Ishikawa (cell line): ENCODE results near the gene PLXNC1.

Experiments
- CEBPB ChIP-seq: IDR thresholded peaks from 2 replicates; pipeline ENCODE4 v1.6.1; 2012
- CREB1 ChIP-seq: IDR thresholded peaks from 2 replicates; pipeline ENCODE4 v1.6.1; 2012; ENCODE audit warnings: low read depth
- EGR1 ChIP-seq: IDR thresholded peaks from 2 replicates; pipeline ENCODE4 v1.6.1; 2012
- EP300 ChIP-seq: IDR thresholded peaks from 2 replicates; pipeline ENCODE4 v1.6.1; 2012; ENCODE audit warnings: borderline replicate concordance
- FOXM1 ChIP-seq: IDR thresholded peaks from 2 replicates; pipeline ENCODE4 v1.6.1; 2012; ENCODE audit warnings: low read depth, borderline replicate concordance
- NFIC ChIP-seq: IDR thresholded peaks from 2 replicates; pipeline ENCODE4 v1.6.1; 2012
- RAD21 ChIP-seq: IDR thresholded peaks from 2 replicates; pipeline ENCODE4 v1.6.1; 2012; ENCODE audit warnings: low read depth
- TAF1 ChIP-seq: IDR thresholded peaks from 2 replicates; pipeline ENCODE4 v1.6.1; 2012; ENCODE audit warnings: low read depth, mild to moderate bottlenecking
- TCF12 ChIP-seq: IDR thresholded peaks from 2 replicates; pipeline ENCODE4 v1.6.1; 2012; ENCODE audit warnings: low read depth
- TEAD4 ChIP-seq: IDR thresholded peaks from 2 replicates; pipeline ENCODE4 v1.6.1; 2012
- YY1 ChIP-seq: IDR thresholded peaks from 2 replicates; pipeline ENCODE4 v1.6.1; 2012; ENCODE audit warnings: low read depth
- ZBTB7A ChIP-seq: IDR thresholded peaks from 2 replicates; pipeline ENCODE4 v1.6.1; 2012; ENCODE audit warnings: low read depth
- TF ChIP-seq, protein P1 (sequence below): IDR thresholded peaks from 2 replicates; pipeline ENCODE4 v1.6.1; 2012
- TF ChIP-seq, protein P2 (sequence below): IDR thresholded peaks from 2 replicates; pipeline ENCODE4 v1.6.1; 2012
- TF ChIP-seq, protein P3 (sequence below): IDR thresholded peaks from 2 replicates; pipeline ENCODE4 v1.6.1; 2012; ENCODE audit warnings: low read depth, mild to moderate bottlenecking

PLXNC1 gene

DNA sequence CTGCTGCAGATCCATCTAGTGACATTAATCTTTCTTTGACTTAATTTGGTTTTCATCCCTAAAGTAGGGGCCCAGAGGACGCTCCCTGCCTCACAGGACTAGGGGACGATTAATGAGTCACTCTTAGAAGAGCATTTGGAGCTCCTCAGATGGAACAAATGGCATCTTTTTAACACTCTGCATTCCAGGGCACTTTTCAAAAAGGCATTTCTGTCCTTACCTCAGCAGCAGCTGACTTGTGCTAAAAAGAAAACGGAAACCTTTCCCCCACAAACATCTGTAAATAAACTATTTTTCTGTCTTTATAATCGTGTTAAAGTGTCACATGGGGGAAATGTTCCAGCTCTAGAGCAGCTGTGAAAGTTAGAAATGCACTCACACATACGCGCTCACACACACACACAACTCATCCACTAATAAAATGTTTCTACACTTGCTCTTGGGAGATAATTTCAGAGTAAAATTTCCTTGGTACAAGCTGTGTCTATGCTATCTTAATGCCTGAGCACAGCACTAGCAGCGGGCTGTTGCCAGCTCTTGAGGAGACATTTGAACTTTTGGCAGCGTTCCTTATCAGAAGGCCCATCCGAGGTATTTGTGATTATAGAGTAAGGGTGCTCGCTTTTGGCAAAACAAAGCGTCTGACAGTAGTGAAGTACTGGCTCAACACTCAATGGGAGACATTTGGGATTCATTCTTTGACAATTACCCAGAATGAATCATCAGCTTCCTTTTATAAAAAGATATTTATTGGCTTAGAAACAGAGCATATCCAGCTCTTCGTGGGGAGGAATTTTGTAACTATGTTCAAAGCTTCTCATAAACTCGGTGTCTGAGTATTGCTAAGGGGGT is 141.3 kb downstream of the PLXNC1 start:
- TF ChIP-seq TEAD4 (no peak), CREB1 (no peak), RAD21 (no peak), FOXM1 (no peak), NFIC (no peak)
- TF ChIP-seq, protein P1, sequence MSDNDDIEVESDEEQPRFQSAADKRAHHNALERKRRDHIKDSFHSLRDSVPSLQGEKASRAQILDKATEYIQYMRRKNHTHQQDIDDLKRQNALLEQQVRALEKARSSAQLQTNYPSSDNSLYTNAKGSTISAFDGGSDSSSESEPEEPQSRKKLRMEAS, result no peak

- TF ChIP-seq YY1, result no peak
- TF ChIP-seq EP300, result no peak
- TF ChIP-seq RAD21, result no peak
- TF ChIP-seq CEBPB, result no peak
- TF ChIP-seq, protein P1, result no peak
- TF ChIP-seq CREB1, result no peak
- TF ChIP-seq TEAD4, result no peak
- no peak for TF ChIP-seq FOXM1
- TF ChIP-seq ZBTB7A, result no peak
- TF ChIP-seq EGR1, result no peak
- TF ChIP-seq, protein P2, sequence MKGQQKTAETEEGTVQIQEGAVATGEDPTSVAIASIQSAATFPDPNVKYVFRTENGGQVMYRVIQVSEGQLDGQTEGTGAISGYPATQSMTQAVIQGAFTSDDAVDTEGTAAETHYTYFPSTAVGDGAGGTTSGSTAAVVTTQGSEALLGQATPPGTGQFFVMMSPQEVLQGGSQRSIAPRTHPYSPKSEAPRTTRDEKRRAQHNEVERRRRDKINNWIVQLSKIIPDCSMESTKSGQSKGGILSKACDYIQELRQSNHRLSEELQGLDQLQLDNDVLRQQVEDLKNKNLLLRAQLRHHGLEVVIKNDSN, result no peak
- no peak for TF ChIP-seq TAF1
- TF ChIP-seq, protein P3, sequence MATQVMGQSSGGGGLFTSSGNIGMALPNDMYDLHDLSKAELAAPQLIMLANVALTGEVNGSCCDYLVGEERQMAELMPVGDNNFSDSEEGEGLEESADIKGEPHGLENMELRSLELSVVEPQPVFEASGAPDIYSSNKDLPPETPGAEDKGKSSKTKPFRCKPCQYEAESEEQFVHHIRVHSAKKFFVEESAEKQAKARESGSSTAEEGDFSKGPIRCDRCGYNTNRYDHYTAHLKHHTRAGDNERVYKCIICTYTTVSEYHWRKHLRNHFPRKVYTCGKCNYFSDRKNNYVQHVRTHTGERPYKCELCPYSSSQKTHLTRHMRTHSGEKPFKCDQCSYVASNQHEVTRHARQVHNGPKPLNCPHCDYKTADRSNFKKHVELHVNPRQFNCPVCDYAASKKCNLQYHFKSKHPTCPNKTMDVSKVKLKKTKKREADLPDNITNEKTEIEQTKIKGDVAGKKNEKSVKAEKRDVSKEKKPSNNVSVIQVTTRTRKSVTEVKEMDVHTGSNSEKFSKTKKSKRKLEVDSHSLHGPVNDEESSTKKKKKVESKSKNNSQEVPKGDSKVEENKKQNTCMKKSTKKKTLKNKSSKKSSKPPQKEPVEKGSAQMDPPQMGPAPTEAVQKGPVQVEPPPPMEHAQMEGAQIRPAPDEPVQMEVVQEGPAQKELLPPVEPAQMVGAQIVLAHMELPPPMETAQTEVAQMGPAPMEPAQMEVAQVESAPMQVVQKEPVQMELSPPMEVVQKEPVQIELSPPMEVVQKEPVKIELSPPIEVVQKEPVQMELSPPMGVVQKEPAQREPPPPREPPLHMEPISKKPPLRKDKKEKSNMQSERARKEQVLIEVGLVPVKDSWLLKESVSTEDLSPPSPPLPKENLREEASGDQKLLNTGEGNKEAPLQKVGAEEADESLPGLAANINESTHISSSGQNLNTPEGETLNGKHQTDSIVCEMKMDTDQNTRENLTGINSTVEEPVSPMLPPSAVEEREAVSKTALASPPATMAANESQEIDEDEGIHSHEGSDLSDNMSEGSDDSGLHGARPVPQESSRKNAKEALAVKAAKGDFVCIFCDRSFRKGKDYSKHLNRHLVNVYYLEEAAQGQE, result no peak
- no peak for TF ChIP-seq TCF12
- TF ChIP-seq NFIC, result no peak
These were observed 142.0 kb downstream of the PLXNC1 start for GRCh38 chr12:94290353-94290752.

- TF ChIP-seq CEBPB (no peak), ZBTB7A (no peak), TEAD4 (no peak)
- TF ChIP-seq, protein P1, result no peak
- TF ChIP-seq, protein P2, result no peak
These were observed 148.8 kb downstream of the PLXNC1 start for GRCh38 chr12:94297096-94297699.

DNA sequence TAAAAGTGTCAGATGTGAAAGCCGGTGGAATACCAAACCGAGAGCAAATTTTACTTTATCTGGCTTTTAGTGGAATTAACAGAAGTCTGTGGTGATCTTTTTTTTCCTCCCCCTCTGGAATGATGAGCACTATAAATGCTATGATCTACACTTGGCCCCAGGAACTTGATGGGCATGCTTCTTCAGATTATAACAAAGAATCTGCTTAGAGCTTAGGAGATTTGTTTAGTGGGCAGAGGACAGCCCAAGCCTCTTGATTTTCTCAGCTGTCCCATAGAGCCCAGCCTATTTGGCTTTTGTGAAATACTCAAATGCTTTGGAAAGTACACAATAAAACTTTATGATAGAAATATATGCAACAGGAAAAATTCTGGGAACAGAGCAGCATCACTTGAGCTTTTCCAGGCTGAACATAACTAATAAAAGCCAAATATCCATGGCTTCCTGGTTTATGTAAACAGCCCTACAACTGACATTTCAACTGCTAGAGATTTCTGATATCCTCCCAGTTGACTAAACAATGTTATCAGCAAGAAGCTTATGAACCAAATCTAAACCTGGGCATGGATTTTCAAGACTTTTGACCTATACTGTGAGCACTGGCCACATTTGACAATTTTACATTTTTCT is 149.6 kb downstream of the PLXNC1 start:
- TF ChIP-seq TEAD4 (no peak), RAD21 (no peak), YY1 (no peak)
- TF ChIP-seq, protein P3, result no peak

DNA sequence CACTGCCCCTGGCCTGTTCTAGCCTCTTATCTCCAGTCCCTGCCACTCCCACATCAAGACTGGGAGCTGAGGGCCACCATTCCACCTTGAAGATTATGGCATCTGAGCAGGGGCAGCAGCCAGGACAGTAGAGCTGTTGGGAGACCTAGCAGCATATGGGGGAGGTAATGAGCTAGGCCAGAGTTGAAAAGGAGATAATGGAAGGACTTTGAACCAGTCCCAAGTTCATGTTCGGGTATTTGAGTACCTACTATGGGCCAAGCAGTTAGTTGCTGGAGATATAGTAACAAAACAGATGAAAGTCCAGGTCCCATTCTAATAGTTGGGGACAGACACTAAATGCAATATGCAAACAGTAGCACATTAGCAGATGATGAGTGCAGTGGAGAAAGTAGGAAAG is 151.5 kb downstream of the PLXNC1 start:
- TF ChIP-seq RAD21, result no peak
- no peak for TF ChIP-seq CREB1
- TF ChIP-seq, protein P1, result no peak
- TF ChIP-seq, protein P3, result no peak
- no peak for TF ChIP-seq EGR1
- TF ChIP-seq YY1, result no peak
- no peak for TF ChIP-seq TAF1
- no peak for TF ChIP-seq TCF12
- TF ChIP-seq NFIC, result no peak
